Ramos (cell line): ENCODE data around the gene RNF2.
"Not testable (repeated sequence)": the region's sequence is repeated elsewhere in the genome, so short reads cannot be mapped to it uniquely, and the experiment has no call there.

Source experiments
- in situ Hi-C: fragments of 300-500 bp; cut with MboI; formaldehyde crosslinking; loops from one replicate; pipeline ENCODE4 v1.14.3; 2022; ENCODE audit warnings: low sequenced_read_pairs; ENCODE audit not compliant: unreplicated experiment

The RNF2 gene

DNA sequence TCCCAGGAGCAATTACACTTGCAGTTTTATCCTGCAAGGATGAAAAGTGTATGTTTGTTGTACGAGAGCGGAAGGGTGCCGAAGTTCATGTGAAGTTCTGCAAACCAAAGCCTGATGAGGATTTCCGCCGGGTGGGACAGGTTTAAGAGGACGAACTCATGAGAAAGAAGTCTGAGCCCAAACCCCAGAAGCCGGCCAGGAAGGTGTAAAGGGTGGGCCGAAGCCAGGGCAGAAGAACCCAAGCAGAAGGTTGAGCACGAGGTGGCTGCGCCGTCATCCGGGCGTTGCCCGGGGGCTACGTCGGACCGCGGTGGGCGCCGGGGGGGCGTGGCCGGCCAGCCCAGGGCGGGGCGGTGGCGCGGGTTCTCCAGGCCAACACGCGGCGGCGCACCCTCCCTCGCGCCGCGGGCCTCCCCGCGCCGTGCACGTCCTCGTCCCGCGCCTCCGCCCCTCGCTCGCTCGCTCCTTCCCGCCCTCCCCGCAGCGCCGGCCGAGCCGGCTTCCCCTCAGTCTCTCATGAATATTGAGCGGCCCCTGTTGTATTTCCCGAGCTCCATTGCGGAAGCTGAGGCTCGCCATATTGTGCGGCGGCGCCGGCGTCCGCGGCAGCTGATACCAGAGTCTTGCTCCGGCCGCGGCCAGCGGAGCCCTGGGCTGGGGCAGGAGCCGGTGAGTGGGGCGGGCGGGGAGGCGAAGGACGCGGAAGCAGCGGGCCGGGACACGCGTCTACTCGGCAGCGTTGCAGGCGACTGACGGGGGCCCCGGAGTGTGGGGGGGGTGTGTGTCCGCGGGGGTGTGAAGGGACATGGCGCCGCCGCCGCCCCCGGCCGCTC is at the start of gene RNF2:
Gene RNF2, plus strand, starts transcription at position 578 of the 833 bp plus-strand sequence. CDS start 41,996 bp downstream, outside the sequence.
- in situ Hi-C loops: no loop called here

GRCh38 chr1:184999974-185000373 is 45.4 kb upstream of the RNF2 start:
- in situ Hi-C loops: not testable (repeated sequence)

DNA sequence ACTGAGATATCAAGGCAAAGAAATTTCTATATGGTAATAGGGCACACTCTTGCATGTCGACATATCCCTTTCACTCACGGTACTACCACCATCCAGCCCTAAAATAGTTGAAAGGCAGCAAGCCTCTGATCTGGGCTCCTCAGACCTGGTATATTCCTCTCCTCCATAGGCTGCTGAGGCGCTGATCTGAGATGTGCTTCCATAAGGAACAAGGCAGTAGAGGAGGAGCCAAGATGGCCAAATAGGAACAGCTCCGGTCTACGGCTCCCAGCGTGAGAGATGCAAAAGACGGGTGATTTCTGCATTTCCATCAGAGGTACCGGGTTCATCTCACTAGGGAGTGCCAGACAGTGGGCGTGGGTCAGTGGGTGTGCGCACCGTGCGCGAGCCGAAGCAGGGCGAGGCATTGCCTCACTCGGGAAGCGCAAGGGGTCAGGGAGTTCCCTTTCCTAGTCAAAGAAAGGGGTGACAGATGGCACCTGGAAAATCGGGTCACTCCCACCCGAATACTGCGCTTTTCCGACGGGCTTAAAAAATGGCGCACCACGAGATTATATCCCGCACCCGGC is 44.0 kb upstream of the RNF2 start:
- in situ Hi-C loops: not testable (repeated sequence)

DNA sequence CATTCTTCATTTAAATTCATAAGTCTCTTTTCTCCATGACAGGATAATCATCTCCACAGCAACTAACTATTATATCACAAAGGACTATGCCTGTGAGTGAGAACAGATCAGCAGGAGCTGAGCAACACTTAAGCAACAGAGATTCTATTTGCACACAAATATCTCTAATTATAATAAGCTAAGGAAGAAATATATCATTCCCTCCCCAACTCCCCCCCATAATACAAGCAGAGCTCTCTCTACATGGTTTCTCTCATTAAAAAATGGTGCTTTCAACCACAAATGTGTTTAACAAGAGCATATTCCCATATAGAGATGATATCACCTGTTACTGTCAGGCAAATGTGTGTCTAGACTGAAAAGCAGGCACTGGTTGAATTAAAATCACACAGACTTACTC is 36.5 kb upstream of the RNF2 start:
- in situ Hi-C loops: no loop called here

DNA sequence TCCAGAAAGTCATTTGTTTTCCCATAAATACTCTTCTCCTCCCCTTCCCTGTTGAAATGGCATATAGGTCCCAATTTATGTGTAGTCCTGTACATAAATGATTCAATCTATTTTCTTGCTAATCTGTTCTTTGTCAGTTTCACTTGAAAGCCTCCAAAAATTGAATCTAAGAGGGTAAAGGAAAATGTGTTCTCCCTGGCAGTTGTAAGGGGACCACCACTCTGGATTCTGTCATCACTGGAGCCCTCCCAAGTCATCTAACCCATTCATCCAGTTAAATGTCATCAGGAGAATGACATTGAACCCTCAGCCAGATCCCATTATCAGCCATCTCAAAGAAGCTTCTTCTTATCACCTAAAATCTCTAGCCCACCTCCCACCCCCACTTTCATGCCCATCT is 35.0 kb upstream of the RNF2 start:
- in situ Hi-C loops: no loop called here

DNA sequence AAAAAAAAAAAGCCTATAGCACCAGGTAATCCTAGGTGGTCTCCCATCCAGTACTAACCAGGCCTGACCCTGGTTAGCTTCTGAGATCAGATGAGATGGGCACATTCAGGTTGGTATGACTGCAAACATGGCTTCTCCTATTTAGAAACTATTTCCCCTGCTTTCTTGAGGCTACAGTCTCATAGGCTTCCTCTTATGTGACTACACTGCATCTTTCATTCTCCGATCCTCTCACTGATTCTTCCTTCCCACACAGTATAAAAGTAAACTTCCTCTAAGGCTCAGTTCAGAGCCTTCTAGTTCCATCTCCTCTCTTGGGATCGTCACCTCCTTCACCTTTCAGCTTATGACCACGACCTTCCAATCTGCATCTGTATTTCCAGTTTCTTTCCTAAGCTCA is 30.4 kb upstream of the RNF2 start:
- in situ Hi-C loops: no loop called here

GRCh38 chr1:185015631-185016030 is 29.7 kb upstream of the RNF2 start:
- in situ Hi-C loops: no loop called here

DNA sequence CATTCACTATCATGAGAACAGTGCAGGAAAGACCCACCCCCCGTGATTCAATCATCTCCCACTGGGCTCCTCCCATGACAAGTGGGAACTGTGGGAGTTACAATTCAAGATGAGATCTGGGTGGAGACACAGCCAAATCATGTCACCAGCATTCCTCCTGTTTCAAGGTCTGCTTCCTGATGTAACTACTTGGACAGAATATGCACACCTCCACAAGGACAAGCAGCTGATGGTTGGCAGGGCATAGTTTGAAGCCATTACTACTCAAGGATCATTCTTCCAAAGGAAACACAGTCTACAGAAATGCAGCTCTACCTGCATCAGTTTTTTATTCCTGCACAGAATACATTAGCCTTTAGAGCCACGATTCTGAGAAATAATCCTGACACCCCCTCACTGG is 28.5 kb upstream of the RNF2 start:
- in situ Hi-C loops: no loop called here

DNA sequence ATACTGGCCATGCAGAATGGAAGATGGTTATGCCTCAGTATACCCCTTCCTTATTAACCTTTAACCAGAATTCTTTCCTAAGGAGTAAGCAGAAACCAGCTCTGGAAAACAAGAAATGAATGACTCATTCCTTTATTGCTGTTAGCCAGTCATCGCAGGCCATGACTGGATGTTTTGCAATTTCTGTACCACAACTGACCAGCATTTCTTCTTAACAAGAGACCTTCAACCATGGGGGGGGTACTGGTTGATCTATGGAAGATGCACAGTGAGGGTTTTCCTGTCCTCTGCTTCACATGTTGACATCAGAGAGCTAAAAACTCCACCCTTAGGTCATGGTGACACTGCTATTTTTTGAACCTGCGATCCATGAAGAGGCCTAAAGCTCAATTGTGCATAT is 28.0 kb upstream of the RNF2 start:
- in situ Hi-C loops: no loop called here

GRCh38 chr1:185017966-185018365 is 27.4 kb upstream of the RNF2 start:
- in situ Hi-C loops: no loop called here

GRCh38 chr1:185027252-185027882 is 18.0 kb upstream of the RNF2 start:
- in situ Hi-C loops: no loop called here

DNA sequence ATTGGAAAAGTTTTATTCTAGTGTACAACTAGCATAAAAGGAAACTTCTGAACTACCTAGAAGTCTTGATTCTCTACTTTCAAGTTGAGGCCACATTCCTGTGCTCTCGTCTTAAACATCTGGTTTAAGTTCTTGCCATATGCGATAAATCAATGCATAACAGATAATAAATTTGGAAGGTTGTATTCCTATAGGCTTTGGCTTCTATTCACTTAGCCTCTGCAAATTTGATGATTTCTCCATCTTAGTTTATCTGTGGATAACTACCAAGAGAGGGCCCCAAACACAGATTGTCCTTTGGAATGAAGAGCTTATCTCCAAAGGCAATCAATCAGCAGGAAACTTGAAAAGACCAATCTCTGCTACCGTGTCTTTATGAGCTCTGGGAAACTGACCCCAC is 11.7 kb upstream of the RNF2 start:
- in situ Hi-C loops: no loop called here

GRCh38 chr1:185035258-185035657 is 10.1 kb upstream of the RNF2 start:
- in situ Hi-C loops: no loop called here

DNA sequence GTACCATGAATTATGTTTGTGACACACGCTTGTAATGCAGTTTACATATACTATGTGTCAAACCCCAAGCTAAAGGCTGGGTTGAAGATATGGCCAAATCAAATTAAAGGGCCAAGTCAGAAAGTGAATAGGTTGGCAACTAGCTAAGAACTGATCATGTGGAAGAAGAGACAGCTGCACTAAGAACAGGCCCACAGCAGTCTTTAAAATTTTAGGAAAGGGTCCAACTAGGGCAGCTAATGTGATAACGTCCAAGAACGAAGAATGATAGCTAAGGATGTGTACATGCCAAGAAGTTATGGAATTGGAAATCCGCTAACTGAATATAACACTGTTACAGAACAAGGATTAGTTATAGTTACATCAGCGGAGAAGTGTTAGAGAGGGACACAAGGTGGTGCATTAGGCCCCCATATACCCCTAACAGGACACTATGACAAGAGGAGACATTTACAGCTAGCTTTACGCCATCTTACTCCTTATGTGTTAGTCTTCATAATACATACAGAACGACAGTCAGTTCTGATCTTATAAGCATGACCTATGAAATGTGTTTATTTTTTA is 6.5 kb upstream of the RNF2 start:
- in situ Hi-C loops: no loop called here

GRCh38 chr1:185039726-185040407 is 5.5 kb upstream of the RNF2 start:
- in situ Hi-C loops: no loop called here

DNA sequence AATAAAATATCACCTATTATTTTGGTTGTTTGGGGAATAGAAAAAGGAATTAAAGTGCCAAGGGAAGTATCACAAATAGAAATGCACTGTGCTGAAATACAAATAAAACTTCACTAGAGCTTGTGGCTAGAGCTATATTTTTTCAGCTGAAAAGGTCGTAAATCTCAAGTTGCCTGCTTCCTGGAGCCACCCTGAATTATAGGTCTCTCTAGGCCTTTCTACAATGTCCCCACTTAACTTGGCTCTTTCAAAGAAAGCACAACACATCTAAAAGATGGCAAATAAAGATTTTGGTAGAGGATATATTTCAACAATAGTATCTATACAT is 5.0 kb upstream of the RNF2 start:
- in situ Hi-C loops: no loop called here

GRCh38 chr1:185041742-185042141 is 3.6 kb upstream of the RNF2 start:
- in situ Hi-C loops: no loop called here

DNA sequence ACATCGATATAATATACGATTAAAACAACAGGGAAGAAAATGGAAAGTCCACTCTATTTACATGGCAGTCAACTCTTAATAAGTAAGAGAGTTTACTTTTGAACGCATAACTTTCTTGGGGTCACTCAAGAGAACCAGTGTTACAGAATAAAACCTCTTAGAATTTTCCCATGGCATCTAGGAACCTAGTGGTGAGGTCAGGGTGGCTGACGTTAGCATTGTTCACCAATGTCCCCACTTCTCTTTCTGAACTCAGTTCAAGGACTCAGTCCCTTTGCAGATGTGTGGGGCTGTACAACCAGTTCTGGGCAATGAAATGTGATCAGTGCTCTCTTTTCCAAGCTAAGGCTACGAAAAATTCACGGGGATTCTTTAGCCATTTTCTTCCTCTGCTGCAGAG is 2.6 kb upstream of the RNF2 start:
- in situ Hi-C loops: no loop called here

- in situ Hi-C loops: no loop called here
These were observed 971 bp upstream of the RNF2 start for GRCh38 chr1:185044387-185044786.

DNA sequence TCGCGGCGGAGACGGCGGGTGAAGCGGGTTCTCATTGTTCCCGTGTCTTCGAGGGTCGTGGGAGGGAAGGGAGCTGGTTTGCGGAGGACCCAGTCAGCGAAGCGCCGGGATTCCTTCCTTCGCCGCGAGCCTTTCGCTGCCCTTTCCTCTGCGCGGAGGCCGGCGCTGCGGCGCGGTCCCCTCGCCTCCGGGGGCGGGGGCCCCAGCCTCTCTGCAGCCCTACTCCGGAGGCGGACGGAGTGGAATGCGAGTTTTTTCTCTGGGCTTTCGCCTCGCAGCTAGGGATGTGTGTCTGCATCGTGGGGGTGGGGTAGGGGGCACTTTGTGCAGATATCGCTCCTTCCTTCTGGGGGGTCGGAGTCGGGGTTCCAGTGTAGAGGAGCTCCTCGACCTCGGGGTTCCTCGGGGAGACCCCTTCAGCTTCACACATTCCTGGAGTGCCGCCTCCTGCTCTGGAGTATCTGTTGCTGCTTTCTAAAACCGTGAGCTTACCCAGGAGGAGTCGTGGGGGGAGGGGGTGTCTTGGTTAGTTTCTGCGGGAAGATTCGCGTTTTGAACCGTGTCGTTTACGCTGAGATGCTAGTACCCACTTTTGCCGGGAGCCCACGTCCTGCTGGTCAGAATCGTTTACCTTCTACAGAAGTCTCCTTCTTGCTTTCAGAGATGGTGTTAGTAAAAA is 595 bp downstream of the RNF2 start:
- in situ Hi-C loops: no loop called here
